ENCODE measurements around the gene LAMA3.

LAMA3 gene

GRCh38 chr18:23683155-23683554 lies 6.1 kb upstream of the LAMA3 start:
- TF ChIP-seq ZFX (IDR thresholded peaks at IDR 0.05), result no peak
- no peak for TF ChIP-seq CTCF (conservative IDR thresholded peaks at IDR 0.05)
- peak overlapping the region; percentile 50 for H3K27ac ChIP-seq

GRCh38 chr18:23683671-23684070 lies 5.6 kb upstream of the LAMA3 start:
- H3K27ac ChIP-seq, result peak overlapping the region; percentile 99
- no peak for TF ChIP-seq ZFX (IDR thresholded peaks at IDR 0.05)
- no peak for TF ChIP-seq CTCF (conservative IDR thresholded peaks at IDR 0.05)

DNA sequence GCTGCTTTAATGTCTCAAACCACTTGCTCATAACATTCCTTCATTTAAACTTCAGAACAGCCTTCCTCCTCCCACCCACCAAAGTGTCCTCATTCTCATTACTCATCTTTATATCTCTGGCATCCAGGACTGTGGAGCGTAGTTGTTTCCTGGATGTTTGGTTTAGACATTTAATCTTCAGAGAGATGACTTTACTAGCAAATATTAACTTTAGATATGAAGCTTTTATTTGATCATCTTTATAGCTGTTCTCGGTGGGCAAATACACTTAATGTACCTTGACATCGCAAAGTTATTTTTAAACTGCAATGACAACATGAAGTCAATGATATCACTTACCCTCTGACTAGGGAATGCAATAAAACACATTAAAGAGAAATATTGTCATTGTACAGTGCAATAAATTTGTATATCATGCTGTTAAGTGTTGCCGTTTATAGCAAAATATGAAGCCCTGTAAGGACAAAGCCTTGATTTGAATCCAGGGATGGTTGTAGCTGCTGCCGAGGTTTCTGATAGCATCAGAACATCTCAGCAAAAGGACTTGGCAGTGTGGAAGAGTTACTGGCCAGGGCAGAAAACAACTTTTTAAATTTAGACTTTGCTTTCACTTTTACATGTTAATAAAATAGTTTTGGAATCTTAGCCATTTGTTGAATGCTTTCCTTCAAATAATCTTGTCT lies 4.6 kb upstream of the LAMA3 start:
- H3K27ac ChIP-seq, result peak overlapping the region; percentile 99
- no peak for TF ChIP-seq CTCF (conservative IDR thresholded peaks at IDR 0.05)
- no peak for TF ChIP-seq ZFX (IDR thresholded peaks at IDR 0.05)

DNA sequence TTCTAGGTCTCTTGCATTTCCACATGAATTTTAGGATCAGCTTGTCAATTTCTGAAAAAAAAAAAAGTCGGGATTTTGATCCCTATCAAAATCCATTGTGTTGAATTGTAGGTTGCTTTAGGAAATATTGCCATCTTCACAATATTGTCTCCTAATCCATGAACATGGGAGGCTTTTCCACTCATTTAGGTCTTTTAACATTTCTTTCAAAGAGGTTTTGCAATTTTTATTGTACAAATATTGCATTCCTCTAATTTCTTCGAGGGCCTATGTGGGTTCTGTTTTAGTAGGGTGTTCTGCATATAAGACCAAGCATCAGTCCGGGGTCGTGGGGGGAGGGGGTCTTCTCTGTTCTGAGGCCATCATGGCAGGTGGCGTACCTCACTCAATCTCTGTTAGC lies 725 bp upstream of the LAMA3 start:
- TF ChIP-seq ZFX (IDR thresholded peaks at IDR 0.05) (no peak), CTCF (conservative IDR thresholded peaks at IDR 0.05) (no peak)
- H3K27ac ChIP-seq, result peak overlapping the region; percentile 93

DNA sequence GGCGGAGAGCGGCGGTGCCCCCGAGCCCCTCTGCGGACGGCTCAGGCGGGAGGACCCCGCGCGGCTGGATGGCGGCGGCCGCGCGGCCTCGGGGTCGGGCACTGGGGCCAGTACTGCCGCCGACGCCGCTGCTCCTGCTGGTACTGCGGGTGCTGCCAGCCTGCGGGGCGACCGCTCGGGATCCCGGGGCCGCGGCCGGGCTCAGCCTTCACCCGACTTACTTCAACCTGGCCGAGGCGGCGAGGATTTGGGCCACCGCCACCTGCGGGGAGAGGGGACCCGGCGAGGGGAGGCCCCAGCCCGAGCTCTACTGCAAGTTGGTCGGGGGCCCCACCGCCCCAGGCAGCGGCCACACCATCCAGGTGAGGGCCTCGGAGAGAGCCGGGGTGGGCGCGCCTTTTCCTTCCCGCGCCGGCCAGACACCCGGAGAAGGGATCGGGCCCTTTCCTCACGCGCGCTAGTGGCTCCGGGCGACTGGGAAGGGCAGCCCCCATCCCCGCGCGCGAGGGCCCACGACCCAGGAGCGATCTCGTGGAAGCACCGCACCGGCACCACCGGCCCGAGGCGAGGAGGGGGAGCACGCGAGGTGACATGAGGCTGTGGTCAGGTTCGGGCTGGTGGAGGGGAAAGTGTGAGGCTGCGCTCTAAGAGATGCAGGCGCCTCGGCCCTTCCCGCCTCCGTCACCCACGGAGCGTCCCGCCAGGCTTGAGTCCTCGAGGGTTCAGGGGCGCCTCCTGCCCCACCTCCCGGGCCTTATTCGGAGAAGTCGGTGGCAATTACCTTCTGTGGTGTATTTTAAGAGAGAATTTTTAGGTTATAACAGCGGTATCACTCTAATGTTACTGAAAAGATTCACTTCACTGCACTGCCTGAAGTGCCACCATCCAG lies 607 bp downstream of the LAMA3 start:
- H3K27ac ChIP-seq, result peak overlapping the region; percentile 93
- TF ChIP-seq ZFX (IDR thresholded peaks at IDR 0.05), result peak; percentile 49
- no peak; the same call in 1 of the 2 replicates for TF ChIP-seq CTCF (conservative IDR thresholded peaks at IDR 0.05)

DNA sequence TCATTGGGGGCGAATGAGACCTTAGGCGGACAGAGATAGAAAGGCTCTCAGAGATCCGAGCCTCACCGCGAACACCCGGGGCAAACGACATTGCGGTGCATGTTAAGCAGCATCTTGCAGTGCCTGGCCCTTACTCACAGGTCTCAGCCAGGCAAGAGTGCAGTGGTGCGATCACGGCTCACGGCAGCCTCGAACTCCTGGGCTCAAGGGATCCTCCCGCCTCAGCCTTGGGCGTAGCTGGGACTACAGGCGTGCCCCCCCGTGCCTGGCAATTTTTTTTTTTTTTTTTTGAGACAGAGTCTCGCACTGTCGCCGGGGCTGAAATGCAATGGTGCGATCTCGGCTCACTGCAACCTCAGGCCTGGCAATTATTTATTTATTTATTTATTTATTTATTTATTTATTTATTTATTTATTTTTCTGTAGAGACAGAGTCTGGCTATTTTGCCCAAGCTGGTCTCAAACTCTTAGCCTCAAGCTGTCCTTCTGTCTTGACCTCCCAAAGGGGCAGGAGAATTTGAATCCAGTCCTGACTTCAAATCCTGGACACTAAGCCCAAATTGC lies 1.3 kb downstream of the LAMA3 start:
- H3K27ac ChIP-seq, result peak overlapping the region; percentile 93
- no peak for TF ChIP-seq ZFX (IDR thresholded peaks at IDR 0.05)
- TF ChIP-seq CTCF (conservative IDR thresholded peaks at IDR 0.05), result no peak

- H3K27ac ChIP-seq, result no peak overlapping the region
- TF ChIP-seq CTCF (conservative IDR thresholded peaks at IDR 0.05), result no peak
- TF ChIP-seq ZFX (IDR thresholded peaks at IDR 0.05), result no peak
These were observed 4.6 kb downstream of the LAMA3 start for GRCh38 chr18:23693846-23694245.

All from C4-2B (cell line).